B cell (primary cell): ENCODE data around the gene ZSWIM6.

Experiments used
- CTCF ChIP-seq: fragments of 200-600 bp; IDR thresholded peaks from one replicate; pipeline ENCODE4 v1.8.0; 2022; ENCODE audit warnings: antibody characterized with exemption, mild to moderate bottlenecking
- EZH2 ChIP-seq: IDR thresholded peaks from 2 replicates; pipeline ENCODE4 v1.6.1; 2012; ENCODE audit warnings: borderline replicate concordance, low read depth, mild to moderate bottlenecking, moderate library complexity, low read length; ENCODE audit not compliant: insufficient read depth, poor library complexity, severe bottlenecking

- no peak for TF ChIP-seq CTCF
- TF ChIP-seq EZH2, result no peak
Measured at GRCh38 chr5:61339764-61340163, 7.7 kb downstream of the ZSWIM6 start.
